Measurements from ENCODE around the gene ZNF525. TPM values are rescaled to one million over a fixed set of nuclear protein-coding genes. Genes with fewer than 3 reads are reported as not detected.

ZNF525 gene
- total RNA-seq, 1 experiment from 2014 or later: 23.4 TPM

DNA sequence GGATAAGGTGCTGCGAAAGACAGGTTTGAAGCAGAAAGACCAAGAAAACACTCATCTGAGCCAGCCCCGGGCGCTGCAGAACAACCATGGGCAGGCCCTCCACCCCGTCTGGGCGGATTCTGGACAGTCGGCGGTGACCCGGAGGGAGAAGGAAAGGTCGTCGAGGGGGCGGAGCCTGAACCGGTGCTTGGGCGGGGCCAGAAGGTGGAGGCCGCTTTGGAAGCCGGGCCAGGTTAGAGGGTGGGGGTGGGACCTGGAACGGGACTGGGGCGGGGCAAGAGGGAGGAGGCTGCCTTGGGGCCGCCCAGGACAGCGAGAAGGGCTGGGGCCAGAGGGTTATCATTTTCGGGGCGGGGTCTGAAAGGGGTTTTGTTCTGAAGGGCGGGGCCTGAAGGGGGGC lies 24.5 kb downstream of the ZNF525 start:
- Histone ChIP-seq H3K27me3 (ENCODE audit: control insufficient read depth, insufficient read depth, low read length) (no peaks in the 10 kb centered on the region), H3K27ac (ENCODE audit: low read length) (no peak overlapping the region), H3K4me1 (ENCODE audit: control insufficient read depth, insufficient read depth, low read length) (no peaks in the 10 kb centered on the region), H3K9me3 (ENCODE audit: control insufficient read depth, insufficient read depth, low read depth, low read length) (peaks cover 5% of the 10 kb centered on the region), H3K4me3 (ENCODE audit: low read depth in 2 of 2, low read length in 2 of 2) (no peak overlapping the region), H3K36me3 (ENCODE audit: control insufficient read depth, insufficient read depth, low read length) (no peaks in the 10 kb centered on the region; the same call in 1 of the 2 replicates)
- POLR2A ChIA-PET: no interaction called here
- DNase-seq (ENCODE audit: low read depth, low spot score) (no peak), ATAC-seq (no peak)
- TF ChIP-seq SIN3A (IDR thresholded peaks at IDR 0.05; ENCODE audit: borderline replicate concordance, insufficient read depth, low read depth, low read length) (no peak), TCF7L2 (IDR thresholded peaks at IDR 0.05; ENCODE audit: low read depth, low read length) (no peak), POLR2AphosphoS5 (IDR thresholded peaks at IDR 0.05; ENCODE audit: low read depth, low read length) (no peak)
- TF ChIP-seq, protein P1, sequence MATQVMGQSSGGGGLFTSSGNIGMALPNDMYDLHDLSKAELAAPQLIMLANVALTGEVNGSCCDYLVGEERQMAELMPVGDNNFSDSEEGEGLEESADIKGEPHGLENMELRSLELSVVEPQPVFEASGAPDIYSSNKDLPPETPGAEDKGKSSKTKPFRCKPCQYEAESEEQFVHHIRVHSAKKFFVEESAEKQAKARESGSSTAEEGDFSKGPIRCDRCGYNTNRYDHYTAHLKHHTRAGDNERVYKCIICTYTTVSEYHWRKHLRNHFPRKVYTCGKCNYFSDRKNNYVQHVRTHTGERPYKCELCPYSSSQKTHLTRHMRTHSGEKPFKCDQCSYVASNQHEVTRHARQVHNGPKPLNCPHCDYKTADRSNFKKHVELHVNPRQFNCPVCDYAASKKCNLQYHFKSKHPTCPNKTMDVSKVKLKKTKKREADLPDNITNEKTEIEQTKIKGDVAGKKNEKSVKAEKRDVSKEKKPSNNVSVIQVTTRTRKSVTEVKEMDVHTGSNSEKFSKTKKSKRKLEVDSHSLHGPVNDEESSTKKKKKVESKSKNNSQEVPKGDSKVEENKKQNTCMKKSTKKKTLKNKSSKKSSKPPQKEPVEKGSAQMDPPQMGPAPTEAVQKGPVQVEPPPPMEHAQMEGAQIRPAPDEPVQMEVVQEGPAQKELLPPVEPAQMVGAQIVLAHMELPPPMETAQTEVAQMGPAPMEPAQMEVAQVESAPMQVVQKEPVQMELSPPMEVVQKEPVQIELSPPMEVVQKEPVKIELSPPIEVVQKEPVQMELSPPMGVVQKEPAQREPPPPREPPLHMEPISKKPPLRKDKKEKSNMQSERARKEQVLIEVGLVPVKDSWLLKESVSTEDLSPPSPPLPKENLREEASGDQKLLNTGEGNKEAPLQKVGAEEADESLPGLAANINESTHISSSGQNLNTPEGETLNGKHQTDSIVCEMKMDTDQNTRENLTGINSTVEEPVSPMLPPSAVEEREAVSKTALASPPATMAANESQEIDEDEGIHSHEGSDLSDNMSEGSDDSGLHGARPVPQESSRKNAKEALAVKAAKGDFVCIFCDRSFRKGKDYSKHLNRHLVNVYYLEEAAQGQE (IDR thresholded peaks at IDR 0.05; ENCODE audit: insufficient read depth in 1 of 2, low read depth in 2 of 2, low read length in 1 of 2): no peak
- TF ChIP-seq, protein P2, sequence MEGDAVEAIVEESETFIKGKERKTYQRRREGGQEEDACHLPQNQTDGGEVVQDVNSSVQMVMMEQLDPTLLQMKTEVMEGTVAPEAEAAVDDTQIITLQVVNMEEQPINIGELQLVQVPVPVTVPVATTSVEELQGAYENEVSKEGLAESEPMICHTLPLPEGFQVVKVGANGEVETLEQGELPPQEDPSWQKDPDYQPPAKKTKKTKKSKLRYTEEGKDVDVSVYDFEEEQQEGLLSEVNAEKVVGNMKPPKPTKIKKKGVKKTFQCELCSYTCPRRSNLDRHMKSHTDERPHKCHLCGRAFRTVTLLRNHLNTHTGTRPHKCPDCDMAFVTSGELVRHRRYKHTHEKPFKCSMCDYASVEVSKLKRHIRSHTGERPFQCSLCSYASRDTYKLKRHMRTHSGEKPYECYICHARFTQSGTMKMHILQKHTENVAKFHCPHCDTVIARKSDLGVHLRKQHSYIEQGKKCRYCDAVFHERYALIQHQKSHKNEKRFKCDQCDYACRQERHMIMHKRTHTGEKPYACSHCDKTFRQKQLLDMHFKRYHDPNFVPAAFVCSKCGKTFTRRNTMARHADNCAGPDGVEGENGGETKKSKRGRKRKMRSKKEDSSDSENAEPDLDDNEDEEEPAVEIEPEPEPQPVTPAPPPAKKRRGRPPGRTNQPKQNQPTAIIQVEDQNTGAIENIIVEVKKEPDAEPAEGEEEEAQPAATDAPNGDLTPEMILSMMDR (IDR thresholded peaks at IDR 0.05): no peak
- in situ Hi-C loops (cut with HindIII; ENCODE audit: low pct_unique_long_range_greater_than_20kb, low sequenced_read_pairs): no loop called here
- BruUV-seq (replicated peaks): no TSS peak
- intact Hi-C loops (cut with micrococcal nuclease; ENCODE audit: unreplicated experiment): no loop called here
- CTCF ChIA-PET: no interaction called here

DNA sequence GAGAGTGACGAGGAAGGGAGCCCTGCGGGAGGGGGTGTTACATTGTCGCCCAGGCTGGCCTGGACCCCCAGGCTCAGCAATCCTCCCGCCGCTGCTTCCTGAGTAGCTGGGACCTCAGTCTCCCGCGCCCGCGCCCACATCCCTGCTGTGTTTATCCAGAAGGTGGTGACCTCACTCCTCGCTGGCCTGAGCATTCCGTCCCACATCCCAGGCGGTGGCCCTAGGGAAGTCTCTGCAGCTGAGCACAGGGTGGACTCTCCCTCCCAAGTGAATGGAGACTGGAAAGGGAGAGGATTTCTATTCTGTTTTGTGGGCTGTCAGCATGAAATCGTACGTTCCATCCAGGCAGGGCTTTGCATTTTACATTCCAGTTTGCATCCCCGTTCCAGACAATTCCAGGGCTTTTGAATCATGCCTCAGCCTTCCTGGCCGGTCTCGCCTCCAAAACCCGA lies 29.0 kb downstream of the ZNF525 start:
- intact Hi-C loops (cut with micrococcal nuclease; ENCODE audit: unreplicated experiment): no loop called here
- no TSS peak for BruUV-seq (replicated peaks)
- POLR2A ChIA-PET: no interaction called here
- TF ChIP-seq SIN3A (IDR thresholded peaks at IDR 0.05; ENCODE audit: borderline replicate concordance, insufficient read depth, low read depth, low read length) (no peak), TCF7L2 (IDR thresholded peaks at IDR 0.05; ENCODE audit: low read depth, low read length) (no peak), POLR2AphosphoS5 (IDR thresholded peaks at IDR 0.05; ENCODE audit: low read depth, low read length) (no peak)
- TF ChIP-seq, protein P2 (IDR thresholded peaks at IDR 0.05): no peak
- TF ChIP-seq, protein P1 (IDR thresholded peaks at IDR 0.05; ENCODE audit: insufficient read depth in 1 of 2, low read depth in 2 of 2, low read length in 1 of 2): no peak
- CTCF ChIA-PET: no interaction called here
- DNase-seq (ENCODE audit: low read depth, low spot score) (peak; percentile 30), ATAC-seq (peak; percentile 75)
- Histone ChIP-seq H3K27ac (ENCODE audit: low read length) (peak overlapping the region; percentile 91), H3K9me3 (ENCODE audit: control insufficient read depth, insufficient read depth, low read depth, low read length) (no peaks in the 10 kb centered on the region), H3K27me3 (ENCODE audit: control insufficient read depth, insufficient read depth, low read length) (no peaks in the 10 kb centered on the region), H3K4me1 (ENCODE audit: control insufficient read depth, insufficient read depth, low read length) (peaks cover 3% of the 10 kb centered on the region; the same call in 1 of the 2 replicates), H3K36me3 (ENCODE audit: control insufficient read depth, insufficient read depth, low read length) (peaks cover 3% of the 10 kb centered on the region; the same call in 1 of the 2 replicates), H3K4me3 (ENCODE audit: low read depth in 2 of 2, low read length in 2 of 2) (peak overlapping the region; percentile 86 to 88)
- in situ Hi-C loops (cut with HindIII; ENCODE audit: low pct_unique_long_range_greater_than_20kb, low sequenced_read_pairs): no loop called here

All from Panc1 (cell line).